ENCODE data around the gene PXK. TPM values are rescaled to one million over a fixed set of nuclear protein-coding genes. Genes with fewer than 3 reads are reported as not detected.

PXK gene
- total RNA-seq, 2 experiments from 2014 or later, result 68.7 to 125 TPM

- no peak for TF ChIP-seq EZH2phosphoT487 (IDR thresholded peaks at IDR 0.05; ENCODE audit: borderline replicate concordance, low read depth, low read length)
- TF ChIP-seq, protein P1, sequence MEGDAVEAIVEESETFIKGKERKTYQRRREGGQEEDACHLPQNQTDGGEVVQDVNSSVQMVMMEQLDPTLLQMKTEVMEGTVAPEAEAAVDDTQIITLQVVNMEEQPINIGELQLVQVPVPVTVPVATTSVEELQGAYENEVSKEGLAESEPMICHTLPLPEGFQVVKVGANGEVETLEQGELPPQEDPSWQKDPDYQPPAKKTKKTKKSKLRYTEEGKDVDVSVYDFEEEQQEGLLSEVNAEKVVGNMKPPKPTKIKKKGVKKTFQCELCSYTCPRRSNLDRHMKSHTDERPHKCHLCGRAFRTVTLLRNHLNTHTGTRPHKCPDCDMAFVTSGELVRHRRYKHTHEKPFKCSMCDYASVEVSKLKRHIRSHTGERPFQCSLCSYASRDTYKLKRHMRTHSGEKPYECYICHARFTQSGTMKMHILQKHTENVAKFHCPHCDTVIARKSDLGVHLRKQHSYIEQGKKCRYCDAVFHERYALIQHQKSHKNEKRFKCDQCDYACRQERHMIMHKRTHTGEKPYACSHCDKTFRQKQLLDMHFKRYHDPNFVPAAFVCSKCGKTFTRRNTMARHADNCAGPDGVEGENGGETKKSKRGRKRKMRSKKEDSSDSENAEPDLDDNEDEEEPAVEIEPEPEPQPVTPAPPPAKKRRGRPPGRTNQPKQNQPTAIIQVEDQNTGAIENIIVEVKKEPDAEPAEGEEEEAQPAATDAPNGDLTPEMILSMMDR (conservative IDR thresholded peaks at IDR 0.05; ENCODE audit: low read length), result no peak
- POLR2A ChIA-PET, result no interaction called here
- Histone ChIP-seq H3K4me1 (ENCODE audit: insufficient read depth, low read length, poor library complexity, severe bottlenecking) (no peaks in the 10 kb centered on the region), H3K9me3 (ENCODE audit: low read length) (no peaks in the 10 kb centered on the region), H3K4me3 (ENCODE audit: low read depth, low read length, poor library complexity, severe bottlenecking) (no peak overlapping the region), H3K27ac (ENCODE audit: low read depth, low read length, poor library complexity, severe bottlenecking) (no peak overlapping the region), H3K36me3 (ENCODE audit: insufficient read depth, low read length) (0 out of 2 replicates have a peak, but pooled peaks cover 7% of the 10 kb centered on the region), H4K20me1 (ENCODE audit: insufficient read depth, low read length) (no peaks in the 10 kb centered on the region), H3K9me2 (ENCODE audit: insufficient read depth, low read length) (no peaks in the 10 kb centered on the region), H2AFZ (ENCODE audit: low read length) (no peak overlapping the region), H3K4me2 (ENCODE audit: low read length) (no peak overlapping the region), H3K79me2 (ENCODE audit: insufficient read depth, low read depth, low read length) (no peaks in the 10 kb centered on the region)
- CTCF ChIA-PET (ENCODE audit: unreplicated experiment), result no interaction called here
- intact Hi-C loops (cut with micrococcal nuclease; ENCODE audit: unreplicated experiment), result no loop called here
- DNase-seq (ENCODE audit: low spot score), result no peak
- BruUV-seq (replicated peaks), result no TSS peak
These were observed 40.9 kb upstream of the PXK start for GRCh38 chr3:58291671-58292338.

DNA sequence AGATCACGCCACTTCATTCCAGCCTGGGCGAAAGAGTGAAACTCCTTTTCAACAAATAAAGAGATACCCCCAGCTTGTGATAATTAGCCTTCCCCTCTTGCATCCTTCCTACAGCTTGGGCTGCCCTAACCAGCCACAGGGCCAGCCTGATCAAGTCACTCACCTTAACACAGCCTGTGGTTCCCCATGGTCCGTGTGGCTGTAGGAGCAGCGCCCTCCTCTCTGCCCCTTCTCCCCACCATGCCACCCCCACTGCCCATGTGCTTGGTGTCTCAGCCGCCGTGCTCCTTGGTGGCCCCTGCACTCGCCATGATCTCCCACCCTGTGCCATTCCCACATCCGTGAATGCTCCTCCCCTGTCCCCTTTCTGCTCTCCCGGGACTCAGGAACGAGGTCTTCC lies 39.8 kb upstream of the PXK start:
- Histone ChIP-seq H3K79me2 (ENCODE audit: insufficient read depth, low read depth, low read length) (no peaks in the 10 kb centered on the region), H4K20me1 (ENCODE audit: insufficient read depth, low read length) (no peaks in the 10 kb centered on the region), H3K27ac (ENCODE audit: low read depth, low read length, poor library complexity, severe bottlenecking) (no peak overlapping the region), H3K9me3 (ENCODE audit: low read length) (no peaks in the 10 kb centered on the region), H3K36me3 (ENCODE audit: insufficient read depth, low read length) (0 out of 2 replicates have a peak, but pooled peaks cover 7% of the 10 kb centered on the region), H3K4me1 (ENCODE audit: insufficient read depth, low read length, poor library complexity, severe bottlenecking) (no peaks in the 10 kb centered on the region), H3K4me3 (ENCODE audit: low read depth, low read length, poor library complexity, severe bottlenecking) (no peak overlapping the region), H3K9me2 (ENCODE audit: insufficient read depth, low read length) (no peaks in the 10 kb centered on the region), H2AFZ (ENCODE audit: low read length) (no peak overlapping the region), H3K4me2 (ENCODE audit: low read length) (no peak overlapping the region)
- no peak for TF ChIP-seq EZH2phosphoT487 (IDR thresholded peaks at IDR 0.05; ENCODE audit: borderline replicate concordance, low read depth, low read length)
- TF ChIP-seq, protein P1 (conservative IDR thresholded peaks at IDR 0.05; ENCODE audit: low read length), result no peak
- DNase-seq (ENCODE audit: low spot score), result no peak
- no TSS peak for BruUV-seq (replicated peaks)
- ChIA-PET POLR2A (no interaction called here), CTCF (ENCODE audit: unreplicated experiment) (no interaction called here)
- intact Hi-C loops (cut with micrococcal nuclease; ENCODE audit: unreplicated experiment), result no loop called here

- no peak for TF ChIP-seq EZH2phosphoT487 (IDR thresholded peaks at IDR 0.05; ENCODE audit: borderline replicate concordance, low read depth, low read length)
- TF ChIP-seq, protein P1 (conservative IDR thresholded peaks at IDR 0.05; ENCODE audit: low read length), result no peak
- no peak overlapping the region for H3K4me3 ChIP-seq (ENCODE audit: low read depth, low read length, poor library complexity, severe bottlenecking)
- H3K4me1 ChIP-seq (ENCODE audit: insufficient read depth, low read length, poor library complexity, severe bottlenecking), result no peaks in the 10 kb centered on the region
- H3K27ac ChIP-seq (ENCODE audit: low read depth, low read length, poor library complexity, severe bottlenecking), result no peak overlapping the region
- no peaks in the 10 kb centered on the region for H3K9me2 ChIP-seq (ENCODE audit: insufficient read depth, low read length)
- no peaks in the 10 kb centered on the region for H3K79me2 ChIP-seq (ENCODE audit: insufficient read depth, low read depth, low read length)
- H3K9me3 ChIP-seq (ENCODE audit: low read length), result no peaks in the 10 kb centered on the region
- H3K4me2 ChIP-seq (ENCODE audit: low read length), result no peak overlapping the region
- intact Hi-C loops (cut with micrococcal nuclease; ENCODE audit: unreplicated experiment), result no loop called here
- POLR2A ChIA-PET, result interaction anchor here (0.6 kb wide), 3 partner anchors 56 to 121 kb away, joined by 3 read pairs; partner anchors contain the start of gene ABHD6
- 0 out of 2 replicates have a peak, but pooled peaks cover 2% of the 10 kb centered on the region for H3K36me3 ChIP-seq (ENCODE audit: insufficient read depth, low read length)
- no peaks in the 10 kb centered on the region for H4K20me1 ChIP-seq (ENCODE audit: insufficient read depth, low read length)
- H2AFZ ChIP-seq (ENCODE audit: low read length), result no peak overlapping the region
- CTCF ChIA-PET (ENCODE audit: unreplicated experiment), result no interaction called here
- no TSS peak for BruUV-seq (replicated peaks)
- DNase-seq (ENCODE audit: low spot score), result no peak
These were observed 39.2 kb upstream of the PXK start for GRCh38 chr3:58293516-58293915.

All from OCI-LY7 (cell line).